ENCODE data around the gene DEAF1.

Gene DEAF1

GRCh38 chr11:623999-624704 is 70.9 kb downstream of the DEAF1 start:
- DNase-seq, result no peak

GRCh38 chr11:623349-623869 is 71.6 kb downstream of the DEAF1 start:
- DNase-seq, result no peak

GRCh38 chr11:621838-622237 is 73.2 kb downstream of the DEAF1 start:
- no peak for DNase-seq

- no peak for DNase-seq
These were observed 73.8 kb downstream of the DEAF1 start for GRCh38 chr11:620935-621814.

- no peak for DNase-seq
These were observed 74.8 kb downstream of the DEAF1 start for GRCh38 chr11:620201-620600.

GRCh38 chr11:619628-620050 is 75.4 kb downstream of the DEAF1 start:
- DNase-seq, result no peak

GRCh38 chr11:618856-619627 is 76.0 kb downstream of the DEAF1 start:
- DNase-seq, result no peak

- DNase-seq, result no peak
These were observed 76.9 kb downstream of the DEAF1 start for GRCh38 chr11:617912-618682.

- no peak for DNase-seq
These were observed 77.7 kb downstream of the DEAF1 start for GRCh38 chr11:617199-617911.

- no peak for DNase-seq
These were observed 78.5 kb downstream of the DEAF1 start for GRCh38 chr11:616320-617198.

GRCh38 chr11:615504-616319 is 79.3 kb downstream of the DEAF1 start, which contains the start of gene IRF7:
Gene IRF7, minus strand, starts transcription at chr11:615950. Its CDS starts 586 bp downstream, at chr11:615364.
- peak; percentile 81 to 87 for DNase-seq

- peak; percentile 17 to 28 for DNase-seq
These were observed 80.2 kb downstream of the DEAF1 start for GRCh38 chr11:614623-615503.

- DNase-seq, result no peak
These were observed 80.9 kb downstream of the DEAF1 start for GRCh38 chr11:614021-614622.

- DNase-seq, result peak; percentile 26 to 54
These were observed 81.6 kb downstream of the DEAF1 start for GRCh38 chr11:613369-613968.

- no peak for DNase-seq
These were observed 82.1 kb downstream of the DEAF1 start for GRCh38 chr11:612961-613300.

- no peak for DNase-seq
These were observed 82.6 kb downstream of the DEAF1 start for GRCh38 chr11:612201-612960.
